Gastroesophageal sphincter (tissue), 4 donors: ENCODE measurements around the gene ODAD4. TPM values are rescaled to one million over a fixed set of nuclear protein-coding genes. Genes with fewer than 3 reads are reported as not detected.

Experiments used
- ATAC-seq: fragments of 150-250 bp; one replicate; pipeline ENCODE4 v1.9.1; 2016; ENCODE audit warnings: mild to moderate bottlenecking, moderate library complexity
- H3K27ac ChIP-seq, 4 donors: fragments of 200-600 bp; sonication (generic) in 3 of 4; 1 replicate in 3 of 4; 2 replicates in 1 of 4; pipeline ENCODE4 v1.5.1; 2016 to 2019
- H3K27me3 ChIP-seq: fragments of 200-600 bp; sonication (generic); one replicate; pipeline ENCODE4 v1.5.1; 2019
- H3K36me3 ChIP-seq, 2 donors: fragments of 200-600 bp; sonication (generic); one replicate each; pipeline ENCODE4 v1.5.1; 2019; ENCODE audit warnings: control low read depth in 1 of 2
- H3K4me1 ChIP-seq, 3 donors: fragments of 200-600 bp; sonication (generic); 1 replicate in 2 of 3; 2 replicates in 1 of 3; pipeline ENCODE4 v1.5.1; 2016 to 2019; ENCODE audit warnings: control low read depth in 2 of 3
- H3K4me3 ChIP-seq, 2 donors: fragments of 200-600 bp; sonication (generic); one replicate each; pipeline ENCODE4 v1.5.1; 2019; ENCODE audit warnings: mild to moderate bottlenecking in 1 of 2, moderate library complexity in 1 of 2
- H3K9me3 ChIP-seq, 3 donors: fragments of 200-600 bp; sonication (generic); one replicate each; pipeline ENCODE4 v1.5.1; 2017 to 2019; ENCODE audit warnings: control low read depth in 2 of 3
- EP300 ChIP-seq: sonication (generic); formaldehyde crosslinking; IDR thresholded peaks from one replicate; pipeline ENCODE4 v1.6.1; 2017; ENCODE audit warnings: antibody characterized with exemption, mild to moderate bottlenecking
- POLR2A ChIP-seq, 2 donors: fragments of 450-650 bp; IDR thresholded peaks; one replicate each; pipeline ENCODE4 v1.6.1; 2017; ENCODE audit warnings: antibody characterized with exemption in 2 of 2, mild to moderate bottlenecking in 2 of 2, moderate library complexity in 1 of 2
- POLR2AphosphoS5 ChIP-seq: sonication (generic); formaldehyde crosslinking; IDR thresholded peaks from one replicate; pipeline ENCODE4 v1.6.1; 2017; ENCODE audit warnings: antibody characterized with exemption
- WGBS, 2 donors: methylation state at CpG; one replicate each; pipeline ENCODE4 v1.1.5; 2018; ENCODE audit warnings: low coverage in 1 of 2; 5-methylcytosine and 5-hydroxymethylcytosine counted together
- total RNA-seq, 4 donors: library from RNA; depleted of rRNA; stranded (reverse); fragments of >200 nt; gene quantifications; one replicate each; pipeline ENCODE4 v1.1.0, GENCODE V29; 2016
- TF ChIP-seq, protein P1 (sequence below), 4 experiments: fragments of 200-600 bp in 2 of 4; fragments of 450-650 bp in 2 of 4; sonication (generic) in 1 of 4; IDR thresholded peaks; one replicate each; pipeline ENCODE4 v1.5.1; 2017 to 2019; ENCODE audit warnings: antibody characterized with exemption in 4 of 4, mild to moderate bottlenecking in 2 of 4, moderate library complexity in 2 of 4

Gene ODAD4, protein sequence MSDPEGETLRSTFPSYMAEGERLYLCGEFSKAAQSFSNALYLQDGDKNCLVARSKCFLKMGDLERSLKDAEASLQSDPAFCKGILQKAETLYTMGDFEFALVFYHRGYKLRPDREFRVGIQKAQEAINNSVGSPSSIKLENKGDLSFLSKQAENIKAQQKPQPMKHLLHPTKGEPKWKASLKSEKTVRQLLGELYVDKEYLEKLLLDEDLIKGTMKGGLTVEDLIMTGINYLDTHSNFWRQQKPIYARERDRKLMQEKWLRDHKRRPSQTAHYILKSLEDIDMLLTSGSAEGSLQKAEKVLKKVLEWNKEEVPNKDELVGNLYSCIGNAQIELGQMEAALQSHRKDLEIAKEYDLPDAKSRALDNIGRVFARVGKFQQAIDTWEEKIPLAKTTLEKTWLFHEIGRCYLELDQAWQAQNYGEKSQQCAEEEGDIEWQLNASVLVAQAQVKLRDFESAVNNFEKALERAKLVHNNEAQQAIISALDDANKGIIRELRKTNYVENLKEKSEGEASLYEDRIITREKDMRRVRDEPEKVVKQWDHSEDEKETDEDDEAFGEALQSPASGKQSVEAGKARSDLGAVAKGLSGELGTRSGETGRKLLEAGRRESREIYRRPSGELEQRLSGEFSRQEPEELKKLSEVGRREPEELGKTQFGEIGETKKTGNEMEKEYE
- 1 to 10 TPM in 1 of 4 donors, under 1 TPM in 3; 0.19 to 2.2 (median 0.60) TPM for total RNA-seq

- WGBS, 2 donors: 0 to 2% methylated on average over 23 to 29 of the region's 43 CpGs
- Histone ChIP-seq H3K4me1 (peaks cover 0 to 22% (median 0%) of the 10 kb centered on the region in 3 donors), H3K27ac (peak within 1 kb of the TSS; percentile 84 to 88 (median 85)), H3K9me3 (no peaks in the 10 kb centered on the region), H3K4me3 (peak within 1 kb of the TSS; percentile 55 to 66), H3K36me3 (peaks cover 0 to 4% of the 10 kb centered on the region in 2 donors), H3K27me3 (no peaks in the 10 kb centered on the region)
- peak; percentile 34 to 56 for TF ChIP-seq POLR2A (IDR thresholded peaks at IDR 0.05)
- TF ChIP-seq, protein P1, sequence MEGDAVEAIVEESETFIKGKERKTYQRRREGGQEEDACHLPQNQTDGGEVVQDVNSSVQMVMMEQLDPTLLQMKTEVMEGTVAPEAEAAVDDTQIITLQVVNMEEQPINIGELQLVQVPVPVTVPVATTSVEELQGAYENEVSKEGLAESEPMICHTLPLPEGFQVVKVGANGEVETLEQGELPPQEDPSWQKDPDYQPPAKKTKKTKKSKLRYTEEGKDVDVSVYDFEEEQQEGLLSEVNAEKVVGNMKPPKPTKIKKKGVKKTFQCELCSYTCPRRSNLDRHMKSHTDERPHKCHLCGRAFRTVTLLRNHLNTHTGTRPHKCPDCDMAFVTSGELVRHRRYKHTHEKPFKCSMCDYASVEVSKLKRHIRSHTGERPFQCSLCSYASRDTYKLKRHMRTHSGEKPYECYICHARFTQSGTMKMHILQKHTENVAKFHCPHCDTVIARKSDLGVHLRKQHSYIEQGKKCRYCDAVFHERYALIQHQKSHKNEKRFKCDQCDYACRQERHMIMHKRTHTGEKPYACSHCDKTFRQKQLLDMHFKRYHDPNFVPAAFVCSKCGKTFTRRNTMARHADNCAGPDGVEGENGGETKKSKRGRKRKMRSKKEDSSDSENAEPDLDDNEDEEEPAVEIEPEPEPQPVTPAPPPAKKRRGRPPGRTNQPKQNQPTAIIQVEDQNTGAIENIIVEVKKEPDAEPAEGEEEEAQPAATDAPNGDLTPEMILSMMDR (IDR thresholded peaks at IDR 0.05): peak in 3 of 4 experiments; percentile 56 to 85 (median 83)
- no peak for TF ChIP-seq EP300
- TF ChIP-seq POLR2AphosphoS5: peak; percentile 87
- peak; percentile 100 for ATAC-seq
Measured at GRCh38 chr17:41930009-41930832, at the start of gene ODAD4. Gene ODAD4, plus strand, starts transcription at chr17:41930617. Its CDS starts 107 bp downstream, at chr17:41930724.

DNA sequence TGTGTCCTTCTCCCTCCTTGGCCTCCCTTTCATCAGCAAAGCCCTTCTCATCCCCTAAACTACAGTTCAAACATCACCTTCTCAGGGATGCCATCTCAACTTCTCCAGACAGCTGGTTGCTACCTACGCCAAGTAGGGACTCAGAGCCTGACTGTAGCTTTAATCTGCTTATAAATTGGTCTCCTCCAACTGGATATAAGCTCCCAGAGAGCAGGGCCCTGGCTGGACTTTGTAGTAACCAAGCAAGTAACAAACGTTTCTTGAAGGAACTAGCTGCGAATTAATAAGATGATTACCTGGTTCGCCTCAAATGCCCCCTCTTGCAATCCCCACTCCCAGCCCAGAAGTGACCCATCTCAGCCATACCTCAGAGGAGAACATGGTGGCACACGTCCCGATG, 47.7 kb upstream of the ODAD4 start:
- Histone ChIP-seq H3K27ac (no peak overlapping the region), H3K27me3 (no peaks in the 10 kb centered on the region), H3K36me3 (peaks cover 0 to 98% of the 10 kb centered on the region in 2 donors), H3K9me3 (no peaks in the 10 kb centered on the region), H3K4me3 (no peak overlapping the region), H3K4me1 (no peaks in the 10 kb centered on the region)
- WGBS, 2 donors: 80 to 87% methylated on average over 1 to 3 of the region's 6 CpGs
- no peak for ATAC-seq
- TF ChIP-seq POLR2AphosphoS5 (no peak), POLR2A (IDR thresholded peaks at IDR 0.05) (no peak), EP300 (no peak)
- TF ChIP-seq, protein P1 (IDR thresholded peaks at IDR 0.05): no peak

GRCh38 chr17:41885733-41886132, 44.7 kb upstream of the ODAD4 start:
- TF ChIP-seq POLR2A (IDR thresholded peaks at IDR 0.05) (no peak), POLR2AphosphoS5 (no peak), EP300 (no peak)
- TF ChIP-seq, protein P1 (IDR thresholded peaks at IDR 0.05): peak in 2 of 4 experiments; percentile 20 to 21
- H3K4me3 ChIP-seq: no peak overlapping the region
- H3K36me3 ChIP-seq: peaks cover 0 to 98% of the 10 kb centered on the region in 2 donors
- no peaks in the 10 kb centered on the region for H3K9me3 ChIP-seq
- H3K4me1 ChIP-seq: no peaks in the 10 kb centered on the region
- WGBS, 2 donors: 55 to 60% methylated on average over 3 of the region's 6 CpGs
- H3K27ac ChIP-seq: no peak overlapping the region
- no peaks in the 10 kb centered on the region for H3K27me3 ChIP-seq
- no peak for ATAC-seq

- Histone ChIP-seq H3K4me1 (no peaks in the 10 kb centered on the region), H3K27me3 (no peaks in the 10 kb centered on the region), H3K27ac (no peak overlapping the region), H3K36me3 (peaks cover 0 to 100% of the 10 kb centered on the region in 2 donors), H3K4me3 (no peak overlapping the region), H3K9me3 (no peaks in the 10 kb centered on the region)
- ATAC-seq: no peak
- WGBS, 2 donors: 83% methylated on average over 2 of the region's 6 CpGs; no CpG with 5 or more reads in 1 of the 2 donors
- TF ChIP-seq EP300 (no peak), POLR2A (IDR thresholded peaks at IDR 0.05) (no peak), POLR2AphosphoS5 (no peak)
- TF ChIP-seq, protein P1 (IDR thresholded peaks at IDR 0.05): no peak
Measured at GRCh38 chr17:41888332-41888965, 42.0 kb upstream of the ODAD4 start.
